CD4-positive, alpha-beta T cell treated with Interleukin-6 for 4 hours (primary cell): Measurements from ENCODE around the gene HS6ST1.

Experiments
- DNase-seq: peaks from one replicate; pipeline ENCODE4 v3.0.0-alpha.2; 2020; ENCODE audit warnings: mixed read lengths

HS6ST1 gene

GRCh38 chr2:128292599-128293425 lies 25.9 kb downstream of the HS6ST1 start:
- no peak for DNase-seq

GRCh38 chr2:128291844-128292598 lies 26.6 kb downstream of the HS6ST1 start:
- DNase-seq, result no peak

- DNase-seq, result no peak
Measured at GRCh38 chr2:128291161-128291843, 27.4 kb downstream of the HS6ST1 start.

- DNase-seq, result no peak
Measured at GRCh38 chr2:128290356-128290755, 28.3 kb downstream of the HS6ST1 start.

GRCh38 chr2:128289439-128289838 lies 29.2 kb downstream of the HS6ST1 start:
- DNase-seq, result no peak

GRCh38 chr2:128288781-128289180 lies 29.9 kb downstream of the HS6ST1 start:
- DNase-seq, result no peak

- DNase-seq, result no peak
Measured at GRCh38 chr2:128287780-128288735, 30.6 kb downstream of the HS6ST1 start.

- DNase-seq, result no peak
Measured at GRCh38 chr2:128286905-128287779, 31.5 kb downstream of the HS6ST1 start.

- no peak for DNase-seq
Measured at GRCh38 chr2:128286011-128286721, 32.5 kb downstream of the HS6ST1 start.

- no peak for DNase-seq
Measured at GRCh38 chr2:128285329-128285931, 33.2 kb downstream of the HS6ST1 start.

- no peak for DNase-seq
Measured at GRCh38 chr2:128284841-128285240, 33.8 kb downstream of the HS6ST1 start.

- no peak for DNase-seq
Measured at GRCh38 chr2:128284037-128284441, 34.6 kb downstream of the HS6ST1 start.

- DNase-seq, result peak; percentile 1
Measured at GRCh38 chr2:128282976-128283810, 35.5 kb downstream of the HS6ST1 start.

GRCh38 chr2:128282246-128282975 lies 36.3 kb downstream of the HS6ST1 start:
- peak; percentile 1 for DNase-seq

GRCh38 chr2:128281852-128282245 lies 36.8 kb downstream of the HS6ST1 start:
- peak; percentile 0 for DNase-seq

- DNase-seq, result no peak
Measured at GRCh38 chr2:128280901-128281321, 37.8 kb downstream of the HS6ST1 start.

- DNase-seq, result peak; percentile 1
Measured at GRCh38 chr2:128280158-128280871, 38.4 kb downstream of the HS6ST1 start.

GRCh38 chr2:128279786-128280157 lies 38.9 kb downstream of the HS6ST1 start:
- DNase-seq, result peak; percentile 1
